Adipocyte (in vitro differentiated cells): Measurements from ENCODE around the gene EFNA5.

Source experiments
- DNase-seq: peaks from one replicate; pipeline ENCODE4 v3.0.0-alpha.2; 2015; ENCODE audit warnings: low read depth
- H3K27me3 ChIP-seq: replicated peaks from 2 replicates; pipeline ENCODE4 v1.7.0; 2013; ENCODE audit warnings: mild to moderate bottlenecking, low read length, moderate library complexity; ENCODE audit not compliant: control insufficient read depth, insufficient read depth
- H3K36me3 ChIP-seq: 2 replicates; pipeline ENCODE4 v1.7.0; 2013; ENCODE audit warnings: low read length, mild to moderate bottlenecking, moderate library complexity; ENCODE audit not compliant: control insufficient read depth, insufficient read depth, severe bottlenecking
- H3K4me1 ChIP-seq: 2 replicates; pipeline ENCODE4 v1.7.0; 2013; ENCODE audit warnings: mild to moderate bottlenecking, low read length, moderate library complexity; ENCODE audit not compliant: control insufficient read depth, insufficient read depth
- H3K4me3 ChIP-seq: 2 replicates; pipeline ENCODE4 v1.7.0; 2013; ENCODE audit warnings: mild to moderate bottlenecking, low read length, moderate library complexity
- H3K9ac ChIP-seq: 2 replicates; pipeline ENCODE4 v1.7.0; 2013; ENCODE audit warnings: mild to moderate bottlenecking, low read length, moderate library complexity
- H3K9me3 ChIP-seq: 2 replicates; pipeline ENCODE4 v1.7.0; 2013; ENCODE audit warnings: mild to moderate bottlenecking, low read length, moderate library complexity; ENCODE audit not compliant: control insufficient read depth

EFNA5 gene

DNA sequence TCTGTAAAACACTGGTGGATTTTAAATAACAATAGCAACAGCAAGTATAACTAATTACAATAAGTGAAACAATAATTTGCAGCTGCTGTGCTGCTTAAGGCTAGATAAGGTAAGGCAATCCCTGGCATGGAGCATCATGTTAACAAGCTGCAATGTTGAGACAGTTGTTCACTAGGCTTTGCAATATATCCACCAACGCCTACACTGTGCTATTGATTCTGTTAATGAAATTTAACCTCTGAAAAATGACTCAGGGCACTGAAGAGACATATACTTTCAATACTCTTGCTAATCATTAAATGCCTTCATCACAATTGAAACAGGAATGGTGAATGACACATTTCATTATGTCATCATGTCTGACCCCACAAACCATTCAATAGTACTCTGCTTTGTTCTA is 255.0 kb downstream of the EFNA5 start:
- DNase-seq: no peak
- H3K9me3 ChIP-seq: no peaks in the 10 kb centered on the region
- no peaks in the 10 kb centered on the region for H3K27me3 ChIP-seq
- H3K4me1 ChIP-seq: peaks cover 3% of the 10 kb centered on the region
- no peak overlapping the region for H3K9ac ChIP-seq
- H3K36me3 ChIP-seq: no peaks in the 10 kb centered on the region
- H3K4me3 ChIP-seq: no peak overlapping the region

DNA sequence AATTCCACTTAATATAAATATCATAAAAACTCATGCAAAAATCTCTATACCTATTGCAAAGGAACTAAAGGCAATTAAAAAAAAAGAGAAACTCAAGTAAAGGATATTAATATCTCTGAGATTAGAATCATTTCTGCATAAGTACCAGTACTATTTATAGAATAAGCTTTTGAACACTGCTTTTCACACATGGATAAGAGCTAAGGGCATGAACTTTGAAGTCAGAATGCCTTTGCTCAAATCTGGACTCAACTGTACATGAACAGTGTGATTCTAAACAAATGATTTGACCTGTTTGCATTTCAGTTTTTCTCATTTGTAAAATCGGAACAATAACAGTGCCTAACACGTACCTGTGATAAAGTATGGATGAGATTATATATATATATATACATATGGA is 255.9 kb downstream of the EFNA5 start:
- DNase-seq: no peak
- no peak overlapping the region for H3K9ac ChIP-seq
- H3K4me3 ChIP-seq: no peak overlapping the region
- H3K36me3 ChIP-seq: no peaks in the 10 kb centered on the region
- H3K4me1 ChIP-seq: peaks cover 4% of the 10 kb centered on the region
- H3K27me3 ChIP-seq: no peaks in the 10 kb centered on the region
- no peaks in the 10 kb centered on the region for H3K9me3 ChIP-seq

DNA sequence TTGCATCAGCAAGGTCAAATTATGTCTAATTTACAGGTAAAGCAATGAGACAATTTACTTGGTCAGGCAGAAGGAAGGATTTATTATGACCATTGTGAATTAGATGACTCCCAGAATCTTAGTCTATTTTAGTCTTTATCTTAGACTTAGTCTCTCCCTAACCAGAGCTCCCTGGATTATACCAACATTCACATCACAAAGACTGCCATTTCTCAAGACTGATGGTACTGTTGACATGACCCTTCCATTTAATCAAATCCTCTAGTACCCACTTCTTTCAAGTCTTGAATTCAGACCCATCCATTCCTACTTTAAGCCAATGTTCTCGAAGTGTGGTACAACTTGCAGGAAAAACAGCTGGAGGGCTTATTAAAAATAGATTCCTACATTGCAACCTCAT is 257.0 kb downstream of the EFNA5 start:
- no peaks in the 10 kb centered on the region for H3K36me3 ChIP-seq
- no peak overlapping the region for H3K4me3 ChIP-seq
- H3K9ac ChIP-seq: no peak overlapping the region
- DNase-seq: no peak
- no peaks in the 10 kb centered on the region for H3K27me3 ChIP-seq
- H3K9me3 ChIP-seq: no peaks in the 10 kb centered on the region
- peaks cover 13% of the 10 kb centered on the region for H3K4me1 ChIP-seq

DNA sequence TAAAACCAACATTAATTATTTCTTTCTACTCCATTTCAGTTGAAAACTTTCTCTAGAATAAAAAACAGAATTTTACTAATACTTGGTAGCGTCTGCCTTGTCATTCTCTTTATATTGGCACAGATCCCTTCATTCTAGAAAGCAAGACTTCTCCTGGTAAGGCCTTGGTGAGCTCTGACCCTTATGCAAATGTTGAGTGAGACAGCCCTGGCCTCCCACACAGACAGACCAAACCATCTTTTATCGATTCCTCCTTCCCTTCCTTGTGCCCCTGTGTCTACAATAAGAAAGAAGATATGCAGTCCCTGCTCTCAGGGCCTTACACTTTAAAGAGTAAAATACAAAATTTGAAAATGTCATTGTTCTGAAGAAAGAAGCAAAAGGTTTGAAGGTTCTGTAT is 262.2 kb downstream of the EFNA5 start:
- no peak for DNase-seq
- peaks cover 13% of the 10 kb centered on the region for H3K4me1 ChIP-seq
- H3K27me3 ChIP-seq: no peaks in the 10 kb centered on the region

DNA sequence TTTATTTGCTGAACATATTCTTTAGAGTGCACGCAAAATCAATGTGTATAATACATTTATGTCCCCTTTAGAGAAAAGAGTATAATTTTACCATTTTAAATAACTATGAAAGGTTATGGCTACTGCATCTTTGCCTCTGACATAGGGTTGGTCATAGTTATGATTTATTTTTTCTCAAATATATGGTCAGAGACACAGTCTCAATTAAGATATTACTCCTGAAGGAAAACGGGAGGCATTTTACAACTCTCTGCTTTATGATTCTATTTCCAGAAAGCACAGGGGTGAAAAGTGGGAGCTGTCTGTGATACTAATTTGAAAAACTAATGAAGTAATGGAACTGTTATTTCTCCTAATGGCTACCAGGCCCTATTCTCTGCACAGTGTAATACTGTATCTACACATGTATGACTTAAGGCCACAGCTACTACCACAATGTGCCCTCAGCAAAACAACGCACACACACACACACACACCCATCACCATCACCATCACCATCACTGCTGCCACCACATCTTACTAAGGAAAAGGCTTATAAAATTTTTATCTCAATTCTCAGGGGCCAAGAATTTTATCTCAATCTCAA is 262.9 kb downstream of the EFNA5 start:
- Histone ChIP-seq H3K36me3 (no peaks in the 10 kb centered on the region), H3K9me3 (no peaks in the 10 kb centered on the region), H3K4me1 (peaks cover 20% of the 10 kb centered on the region), H3K27me3 (no peaks in the 10 kb centered on the region), H3K4me3 (no peak overlapping the region), H3K9ac (no peak overlapping the region)
- no peak for DNase-seq

More for the DNA sequence above, 262.2 kb downstream of the EFNA5 start:
- Histone ChIP-seq H3K4me3 (no peak overlapping the region), H3K9ac (no peak overlapping the region), H3K9me3 (no peaks in the 10 kb centered on the region), H3K36me3 (no peaks in the 10 kb centered on the region)

DNA sequence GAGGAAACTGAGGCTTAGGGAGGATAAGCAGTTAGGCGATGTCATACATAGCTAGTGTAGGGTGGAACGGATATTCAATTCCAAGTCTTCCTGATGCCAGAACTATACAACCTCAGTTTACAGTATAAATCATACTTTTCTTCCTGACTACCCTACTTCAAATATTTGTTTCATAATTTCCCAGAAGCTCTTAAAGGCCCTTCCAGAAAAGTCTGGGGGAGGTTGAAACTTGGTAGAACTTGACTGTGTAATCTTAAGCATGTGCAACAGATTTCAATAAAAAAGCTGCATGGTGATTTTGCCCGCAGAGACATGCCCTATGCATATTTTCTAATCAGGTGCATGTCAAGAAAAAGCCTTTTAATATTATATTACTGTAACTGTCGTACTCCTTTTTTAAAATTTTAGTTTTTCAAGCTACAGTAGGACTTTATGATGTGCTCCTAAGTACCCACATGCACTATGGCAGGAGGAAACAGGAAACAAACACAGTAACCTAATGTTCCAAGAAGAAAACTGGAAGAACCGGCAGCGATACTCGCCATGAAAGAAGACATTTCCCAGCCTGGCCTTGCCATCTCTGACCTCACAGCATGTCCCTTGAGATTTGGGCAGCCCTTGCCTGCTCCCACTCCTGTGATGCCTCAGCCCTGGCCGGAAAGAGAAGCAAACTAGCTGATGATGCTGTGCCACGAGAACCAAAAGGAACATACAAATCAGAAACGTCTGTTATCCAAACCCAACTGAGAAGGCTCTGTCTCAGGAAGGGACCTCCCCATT is 266.0 kb downstream of the EFNA5 start:
- Histone ChIP-seq H3K9ac (no peak overlapping the region), H3K4me3 (no peak overlapping the region), H3K9me3 (no peaks in the 10 kb centered on the region), H3K4me1 (peaks cover 26% of the 10 kb centered on the region), H3K36me3 (no peaks in the 10 kb centered on the region), H3K27me3 (no peaks in the 10 kb centered on the region)
- no peak for DNase-seq

DNA sequence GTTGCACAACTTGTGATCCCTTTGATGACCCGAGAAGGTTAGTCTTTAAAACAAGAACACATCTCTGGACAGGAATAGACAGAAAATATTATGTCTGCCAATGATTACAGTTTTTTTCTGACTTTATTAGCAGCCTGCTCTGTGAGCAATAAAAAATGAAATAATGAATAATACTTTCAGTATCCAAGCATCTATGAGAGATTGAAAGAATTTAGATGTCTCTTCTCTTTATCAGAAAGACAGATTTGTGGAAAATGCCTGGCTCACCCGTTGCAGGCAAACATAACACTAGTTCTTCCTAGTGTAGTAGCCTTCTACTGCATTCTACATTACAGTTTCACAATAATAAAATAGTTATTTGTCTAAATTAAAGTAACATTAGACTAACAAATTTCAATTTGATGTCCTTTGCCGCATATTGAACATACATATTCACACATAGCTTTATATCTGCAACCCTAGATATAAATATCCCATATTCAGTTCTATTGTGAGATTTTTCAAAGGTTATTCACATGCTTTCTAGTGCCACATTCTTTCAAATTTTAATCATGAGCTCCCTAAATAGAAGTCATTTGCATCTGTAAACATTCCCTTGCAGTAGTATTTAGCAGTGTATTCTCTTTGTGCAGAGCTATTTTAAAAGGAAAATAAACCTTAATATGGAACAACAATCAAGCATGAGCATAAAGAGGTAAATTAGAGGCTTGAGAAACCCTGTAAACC is 267.3 kb downstream of the EFNA5 start:
- Histone ChIP-seq H3K4me3 (peak overlapping the region; percentile 18), H3K9me3 (no peaks in the 10 kb centered on the region)

DNA sequence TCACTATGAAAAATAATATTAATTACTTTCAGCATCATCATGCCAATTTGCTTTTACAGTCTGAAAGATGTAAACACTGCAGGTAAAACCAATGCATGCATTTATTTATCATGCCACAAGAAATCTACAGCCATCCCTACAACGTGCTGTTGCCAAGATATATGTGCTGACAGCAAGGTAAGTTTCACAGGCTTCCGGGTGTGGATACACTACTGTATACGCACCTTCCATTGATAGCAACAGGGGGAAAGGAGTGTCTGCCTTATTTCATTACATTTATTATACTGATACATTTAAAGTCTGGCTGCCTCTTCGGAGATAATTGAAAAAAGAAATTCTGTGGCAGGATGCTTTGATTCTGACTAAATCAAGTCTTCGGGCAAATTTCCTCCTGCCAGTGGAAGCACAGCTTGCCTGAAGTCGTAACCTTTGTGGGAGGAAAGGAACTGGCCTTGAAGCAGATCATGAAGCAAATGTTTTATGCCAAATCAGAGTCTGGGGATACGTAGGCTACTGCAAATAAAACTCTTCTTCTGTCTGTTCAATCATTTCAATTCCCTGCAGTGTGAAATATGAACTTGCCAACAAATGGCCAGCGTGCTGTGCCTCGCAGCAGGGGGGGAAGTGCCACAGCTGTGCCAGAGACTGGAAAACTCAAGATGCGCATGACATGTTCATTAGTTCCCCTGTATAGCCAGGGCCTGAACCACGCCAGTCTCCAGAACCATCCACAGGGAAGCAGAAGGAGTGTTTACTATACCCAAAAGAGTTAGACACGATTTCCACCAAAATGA is 268.1 kb downstream of the EFNA5 start:
- H3K36me3 ChIP-seq: no peaks in the 10 kb centered on the region
- no peaks in the 10 kb centered on the region for H3K9me3 ChIP-seq
- DNase-seq: peak; percentile 30
- peak overlapping the region; percentile 18 for H3K4me3 ChIP-seq
- H3K4me1 ChIP-seq: peaks cover 17% of the 10 kb centered on the region
- no peaks in the 10 kb centered on the region for H3K27me3 ChIP-seq
- H3K9ac ChIP-seq: no peak overlapping the region

More for the DNA sequence above, 267.3 kb downstream of the EFNA5 start:
- DNase-seq: no peak
- Histone ChIP-seq H3K36me3 (no peaks in the 10 kb centered on the region), H3K9ac (no peak overlapping the region), H3K4me1 (peaks cover 17% of the 10 kb centered on the region), H3K27me3 (no peaks in the 10 kb centered on the region)

- Histone ChIP-seq H3K9me3 (no peaks in the 10 kb centered on the region), H3K4me1 (peaks cover 17% of the 10 kb centered on the region), H3K36me3 (no peaks in the 10 kb centered on the region), H3K4me3 (no peak overlapping the region), H3K27me3 (no peaks in the 10 kb centered on the region), H3K9ac (no peak overlapping the region)
- DNase-seq: no peak
Observed at GRCh38 chr5:107401470-107402122, 269.1 kb downstream of the EFNA5 start.

- Histone ChIP-seq H3K9me3 (no peaks in the 10 kb centered on the region), H3K4me1 (peaks cover 17% of the 10 kb centered on the region), H3K36me3 (no peaks in the 10 kb centered on the region), H3K9ac (no peak overlapping the region), H3K4me3 (no peak overlapping the region), H3K27me3 (no peaks in the 10 kb centered on the region)
- DNase-seq: no peak
Observed at GRCh38 chr5:107400328-107400727, 270.4 kb downstream of the EFNA5 start.
